H1 (cell line): Measurements from ENCODE around the gene GBP4. TPM values are rescaled to one million over a fixed set of nuclear protein-coding genes. Genes with fewer than 3 reads are reported as not detected.

ENCODE experiments used
- CTCF ChIA-PET: fragments of 300-600 bp; sonication (Branson Sonifier 250); formaldehyde crosslinking; loops from one replicate; lab custom pipeline; 2021; ENCODE audit not compliant: partially characterized antibody; lab: Charles Lee
- POLR2A ChIA-PET: fragments of 300-600 bp; sonication (Branson Sonifier 250); formaldehyde crosslinking; loops from one replicate; lab custom pipeline; 2021; ENCODE audit warnings: inconsistent platforms; ENCODE audit not compliant: partially characterized antibody; lab: Charles Lee
- DNase-seq, 2 experiments: peaks; one replicate each; pipeline versions ENCODE4 v3.0.0 to v3.0.0-alpha.2; 2010 to 2022; ENCODE audit warnings: low spot score in 2 of 2, low read depth in 1 of 2, mixed read lengths in 1 of 2
- FAIRE-seq: peaks from 2 replicates; lab custom pipeline; 2011; peaks lifted over from hg19 to GRCh38; lab: Jason Lieb, UNC
- H2AFZ ChIP-seq: 2 replicates; pipeline ENCODE4 v1.8.1; 2012; ENCODE audit warnings: low read length, inconsistent platforms
- H2AK5ac ChIP-seq: 2 replicates; pipeline ENCODE4 v1.6.1; 2013; ENCODE audit warnings: low read depth, low read length
- H2BK120ac ChIP-seq: replicated peaks from 2 replicates; pipeline ENCODE3; 2013; ENCODE audit warnings: low read depth, low read length, inconsistent platforms
- H2BK12ac ChIP-seq: 2 replicates; pipeline ENCODE4 v1.6.1; 2013; ENCODE audit warnings: low read depth, low read length
- H2BK15ac ChIP-seq: 2 replicates; pipeline ENCODE4 v1.6.1; 2013; ENCODE audit warnings: low read length
- H2BK20ac ChIP-seq: 2 replicates; pipeline ENCODE4 v1.6.1; 2013; ENCODE audit warnings: low read length
- H2BK5ac ChIP-seq: 2 replicates; pipeline ENCODE4 v1.6.1; 2013; ENCODE audit warnings: low read depth, low read length
- H3K14ac ChIP-seq: 2 replicates; pipeline ENCODE4 v1.6.1; 2013; ENCODE audit warnings: inconsistent platforms; ENCODE audit not compliant: insufficient read length
- H3K18ac ChIP-seq: 2 replicates; pipeline ENCODE4 v1.6.1; 2013; ENCODE audit warnings: low read length; ENCODE audit errors: extremely low read depth
- H3K23ac ChIP-seq: 2 replicates; pipeline ENCODE4 v1.6.1; 2013; ENCODE audit warnings: inconsistent platforms; ENCODE audit not compliant: insufficient read length
- H3K23me2 ChIP-seq: 2 replicates; pipeline ENCODE4 v1.6.1; 2013; ENCODE audit warnings: low read depth, low read length
- H3K27ac ChIP-seq: 2 replicates; pipeline ENCODE4 v1.6.1; 2011; ENCODE audit warnings: low read depth, low read length, inconsistent platforms
- H3K27me3 ChIP-seq, 4 experiments: replicated peaks in 1 of 4; 1 replicate in 1 of 4; 2 replicates in 3 of 4; pipeline versions ENCODE4 v1.6.1 to v1.8.1; 2011 to 2013; ENCODE audit warnings: low read length in 3 of 4, mild to moderate bottlenecking in 3 of 4, inconsistent platforms in 2 of 4, mixed read lengths in 2 of 4, moderate library complexity in 1 of 4; ENCODE audit not compliant: control insufficient read depth in 3 of 4, insufficient read depth in 3 of 4; ENCODE audit errors: extremely low read depth in 1 of 4
- H3K36me3 ChIP-seq, 4 experiments: 2 replicates each; pipeline versions ENCODE4 v1.6.1 to v1.8.1; 2011 to 2013; ENCODE audit warnings: mild to moderate bottlenecking in 4 of 4, low read length in 3 of 4, moderate library complexity in 2 of 4, control low read depth in 1 of 4, inconsistent platforms in 1 of 4; ENCODE audit not compliant: insufficient read depth in 4 of 4, control insufficient read depth in 2 of 4
- H3K4ac ChIP-seq: replicated peaks from 2 replicates; pipeline ENCODE3; 2013; ENCODE audit warnings: low read length, low read depth, mixed read lengths, inconsistent platforms; ENCODE audit not compliant: insufficient read length
- H3K4me1 ChIP-seq, 4 experiments: replicated peaks in 1 of 4; 1 replicate in 1 of 4; 2 replicates in 3 of 4; pipeline versions ENCODE4 v1.6.1 to v1.8.1; 2011 to 2013; ENCODE audit warnings: low read length in 3 of 4, inconsistent platforms in 2 of 4, mixed read lengths in 1 of 4; ENCODE audit not compliant: insufficient read depth in 4 of 4, control insufficient read depth in 3 of 4
- H3K4me2 ChIP-seq, 2 experiments: 2 replicates each; pipeline versions ENCODE4 v1.6.1 to v1.8.1; 2011 to 2013; ENCODE audit warnings: low read depth in 2 of 2, low read length in 2 of 2, control low read depth in 1 of 2, inconsistent platforms in 1 of 2, mild to moderate bottlenecking in 1 of 2; ENCODE audit not compliant: insufficient read depth in 1 of 2
- H3K4me3 ChIP-seq, 4 experiments: fragments of 200-600, 300-600 bp in 1 of 4; sonication (generic), shearing (Covaris generic), sonication (Bioruptor Twin) in 1 of 4; 2 replicates each; pipeline versions ENCODE4 v1.5.1 to v1.8.1; 2011 to 2016; ENCODE audit warnings: low read length in 4 of 4, low read depth in 3 of 4, control low read depth in 2 of 4, inconsistent platforms in 2 of 4, mild to moderate bottlenecking in 2 of 4, mixed read lengths in 1 of 4, moderate library complexity in 1 of 4; ENCODE audit not compliant: insufficient read depth in 2 of 4; ENCODE audit errors: extremely low read depth in 1 of 4
- H3K56ac ChIP-seq: replicated peaks from 2 replicates; pipeline ENCODE3; 2013; ENCODE audit warnings: low read depth, mild to moderate bottlenecking, mixed read lengths, low read length, inconsistent platforms; ENCODE audit not compliant: insufficient read length
- H3K79me1 ChIP-seq: 2 replicates; pipeline ENCODE4 v1.6.1; 2013; ENCODE audit warnings: low read depth, low read length, control low read depth
- H3K79me2 ChIP-seq, 2 experiments: 2 replicates each; pipeline versions ENCODE4 v1.6.1 to v1.8.1; 2012 to 2013; ENCODE audit warnings: low read length in 2 of 2, mild to moderate bottlenecking in 2 of 2, inconsistent platforms in 1 of 2; ENCODE audit not compliant: insufficient read depth in 2 of 2, control insufficient read depth in 1 of 2
- H3K9ac ChIP-seq, 4 experiments: replicated peaks in 1 of 4; 1 replicate in 1 of 4; 2 replicates in 3 of 4; pipeline versions ENCODE4 v1.6.1 to v1.8.1; 2011 to 2013; ENCODE audit warnings: low read depth in 3 of 4, low read length in 3 of 4, control low read depth in 2 of 4, mild to moderate bottlenecking in 2 of 4, moderate library complexity in 2 of 4, inconsistent platforms in 1 of 4; ENCODE audit errors: extremely low read depth in 1 of 4
- H3K9me3 ChIP-seq, 2 experiments: 2 replicates each; pipeline versions ENCODE4 v1.6.1 to v1.8.1; 2012 to 2013; ENCODE audit warnings: mild to moderate bottlenecking in 2 of 2, moderate library complexity in 2 of 2, control low read depth in 1 of 2, inconsistent platforms in 1 of 2, low read depth in 1 of 2, low read length in 1 of 2, mixed read lengths in 1 of 2; ENCODE audit not compliant: insufficient read depth in 2 of 2
- H4K20me1 ChIP-seq, 2 experiments: replicated peaks in 1 of 2; 2 replicates each; pipeline versions ENCODE3 to v1.8.1; 2011 to 2013; ENCODE audit warnings: inconsistent platforms in 2 of 2, low read length in 2 of 2, mild to moderate bottlenecking in 1 of 2; ENCODE audit not compliant: insufficient read depth in 2 of 2, control insufficient read depth in 1 of 2
- H4K5ac ChIP-seq: 2 replicates; pipeline ENCODE4 v1.6.1; 2013; ENCODE audit warnings: low read length, low read depth, mixed read lengths, inconsistent platforms; ENCODE audit not compliant: insufficient read length
- H4K8ac ChIP-seq: 2 replicates; pipeline ENCODE4 v1.8.0; 2013; ENCODE audit warnings: mild to moderate bottlenecking, moderate library complexity, low read length, inconsistent platforms; ENCODE audit not compliant: insufficient read depth; ENCODE audit errors: extremely low read depth
- H4K91ac ChIP-seq: replicated peaks from 2 replicates; pipeline ENCODE3; 2013; ENCODE audit warnings: low read length, mixed read lengths, inconsistent platforms; ENCODE audit not compliant: insufficient read length
- ASH2L ChIP-seq: fragments of 200-600, 300-600 bp; sonication (generic); IDR thresholded peaks from one replicate; pipeline ENCODE4 v1.7.1; 2017; ENCODE audit warnings: low read length
- CBX8 ChIP-seq: fragments of 300-800, 300-1000 bp; sonication (generic); IDR thresholded peaks from 2 replicates; pipeline ENCODE4 v1.7.1; 2016; ENCODE audit warnings: low read depth, low read length, borderline replicate concordance
- HDAC6 ChIP-seq: IDR thresholded peaks from one replicate; pipeline ENCODE4 v1.7.1; 2012; ENCODE audit warnings: low read depth, mild to moderate bottlenecking, inconsistent platforms, low read length, moderate library complexity
- KDM5A ChIP-seq: fragments of 200-600 bp; IDR thresholded peaks from 2 replicates; pipeline ENCODE4 v1.7.1; 2012; ENCODE audit warnings: mild to moderate bottlenecking, low read length, inconsistent platforms, mixed read lengths
- SIRT6 ChIP-seq: IDR thresholded peaks from one replicate; pipeline ENCODE4 v1.7.1; 2012; ENCODE audit warnings: low read length, inconsistent platforms
- YY1 ChIP-seq: IDR thresholded peaks from 2 replicates; pipeline ENCODE4 v1.6.1; 2011; ENCODE audit warnings: low read depth, mild to moderate bottlenecking, low read length
- WGBS, 2 experiments: shearing (Covaris generic) in 1 of 2; methylation state at CpG; one replicate each; pipeline versions ENCODE4 v1.1.6 to v1.1.7; 2013 to 2015; ENCODE audit warnings: low lambda C conversion rate in 2 of 2, mixed read lengths in 2 of 2, inconsistent platforms in 1 of 2, low coverage in 1 of 2, missing lambda C conversion rate in 1 of 2; ENCODE audit not compliant: insufficient replicate concordance in 2 of 2, insufficient coverage in 1 of 2, insufficient read length in 1 of 2; ENCODE audit errors: extremely low coverage in 1 of 2, missing lambda C conversion rate in 1 of 2; 5-methylcytosine and 5-hydroxymethylcytosine counted together
- long read RNA-seq, 2 experiments: library from RNA in 1 of 2; library from capped mRNA in 1 of 2; stranded (forward); transcript quantifications; one replicate each; pipeline ENCODE4 v2.0.0, GENCODE V29; 2021; ENCODE audit warnings: inconsistent platforms in 1 of 2
- polyA minus RNA-seq, 3 experiments: library from RNA; depleted of rRNA, polyadenylated mRNA; stranded (reverse); fragments of >200 nt; gene quantifications; 1 replicate in 2 of 3; 2 replicates in 1 of 3; pipeline ENCODE4 v1.2.3, GENCODE V29; 2011
- polyA plus RNA-seq, 7 experiments: library from polyadenylated mRNA; depleted of rRNA in 3 of 7; stranded (reverse) in 5 of 7; unstranded in 2 of 7; fragments of >200 nt in 5 of 7; fragments of 200-250 nt in 2 of 7; gene quantifications; 1 replicate in 5 of 7; 2 replicates in 1 of 7; 4 replicates in 1 of 7; pipeline versions ENCODE4 v1.2.1 to v1.2.3, GENCODE V29; 2011 to 2013; ENCODE audit warnings: missing spikeins in 2 of 7, mixed read lengths in 2 of 7
- total RNA-seq: library from RNA; stranded (reverse); fragmentation: NEBNext Ultra II Directional; extraction: Animal tissue kit (Norgen Biotek cat#: 25700); gene quantifications from 2 replicates; pipeline ENCODE4 v1.2.1, GENCODE V29; 2021

The GBP4 gene
- total RNA-seq (not detected in 2 replicates), polyA plus RNA-seq (2011; rRNA removed) (0.02 TPM in 1 of 2 replicates, not detected in the other), polyA minus RNA-seq (2011; rRNA and poly(A)+ RNA removed) (not detected in 2 replicates)
- polyA plus RNA-seq (2011; cell fraction: cytosol; rRNA removed), result not detected
- polyA plus RNA-seq (2011; cell fraction: nucleus; rRNA removed), result not detected
- polyA plus RNA-seq (2012, experiment 1 of 2), result 0.03 to 0.20 TPM in 2 of 4 replicates, not detected in the others
- not detected for polyA plus RNA-seq (2012, experiment 2 of 2)
- not detected for polyA plus RNA-seq (2013, experiment 1 of 2)
- 0.02 TPM for polyA plus RNA-seq (2013, experiment 2 of 2)
- polyA minus RNA-seq (2011; cell fraction: cytosol; rRNA and poly(A)+ RNA removed), result not detected
- polyA minus RNA-seq (2011; cell fraction: nucleus; rRNA and poly(A)+ RNA removed), result not detected
- long read RNA-seq, experiment 1, result 0 reads
- long read RNA-seq, experiment 2, result 0 reads

GRCh38 chr1:89198491-89199072 is at the start of gene GBP4:
Gene GBP4, minus strand, starts transcription at chr1:89198942. Its CDS starts 108 bp downstream, at chr1:89198834.
- TF ChIP-seq HDAC6 (no peak), KDM5A (no peak), CBX8 (no peak), ASH2L (no peak), SIRT6 (no peak), YY1 (no peak)
- Histone ChIP-seq H3K23ac (no peak within 1 kb of the TSS), H2BK5ac (no peak within 1 kb of the TSS), H3K4me1 (no peaks in the 10 kb centered on the region), H2BK120ac (no peak within 1 kb of the TSS), H3K79me1 (no peaks in the 10 kb centered on the region), H4K91ac (no peak within 1 kb of the TSS), H3K27ac (no peak within 1 kb of the TSS), H3K4me3 (no peak within 1 kb of the TSS), H3K23me2 (no peaks in the 10 kb centered on the region), H4K5ac (no peak within 1 kb of the TSS), H3K36me3 (no peaks in the 10 kb centered on the region), H3K56ac (no peak within 1 kb of the TSS), H2BK12ac (no peak within 1 kb of the TSS), H2BK20ac (no peak within 1 kb of the TSS), H3K14ac (no peak within 1 kb of the TSS), H4K20me1 (no peaks in the 10 kb centered on the region), H3K4ac (no peak within 1 kb of the TSS), H2AFZ (peak within 1 kb of the TSS; percentile 95), H2BK15ac (no peak within 1 kb of the TSS), H3K9ac (no peak within 1 kb of the TSS), H3K79me2 (no peaks in the 10 kb centered on the region), H4K8ac (no peak within 1 kb of the TSS; the same call in 1 of the 2 replicates), H3K4me2 (0 out of 4 replicates have a peak within 1 kb of the TSS, but pooled peaks of 1 of the 2 experiments have one; percentile 7), H3K18ac (no peak within 1 kb of the TSS), H2AK5ac (no peak within 1 kb of the TSS), H3K27me3 (no peaks in the 10 kb centered on the region), H3K9me3 (no peaks in the 10 kb centered on the region)
- 84% methylated on average over 21 of the region's 21 CpGs; no CpG with 5 or more reads in 1 of the 2 experiments for WGBS, 2 experiments
- no peak for DNase-seq
- FAIRE-seq, result no peak
- CTCF ChIA-PET, result interaction anchor here (0.5 to 2.2 kb wide), 3 partner anchors 11 to 253 kb away, joined by 3 to 5 read pairs (median 4); no protein-coding TSS in a partner anchor
- POLR2A ChIA-PET, result interaction anchor here (0.7 kb wide), 1 partner anchor 461 kb away, joined by 3 read pairs; no protein-coding TSS in a partner anchor
